Measurements from ENCODE around the gene CLEC20A. TPM values are rescaled to one million over a fixed set of nuclear protein-coding genes. Genes with fewer than 3 reads are reported as not detected.

CLEC20A gene
- total RNA-seq, 1 experiment from 2014 or later, result not detected

- TF ChIP-seq, protein P1, sequence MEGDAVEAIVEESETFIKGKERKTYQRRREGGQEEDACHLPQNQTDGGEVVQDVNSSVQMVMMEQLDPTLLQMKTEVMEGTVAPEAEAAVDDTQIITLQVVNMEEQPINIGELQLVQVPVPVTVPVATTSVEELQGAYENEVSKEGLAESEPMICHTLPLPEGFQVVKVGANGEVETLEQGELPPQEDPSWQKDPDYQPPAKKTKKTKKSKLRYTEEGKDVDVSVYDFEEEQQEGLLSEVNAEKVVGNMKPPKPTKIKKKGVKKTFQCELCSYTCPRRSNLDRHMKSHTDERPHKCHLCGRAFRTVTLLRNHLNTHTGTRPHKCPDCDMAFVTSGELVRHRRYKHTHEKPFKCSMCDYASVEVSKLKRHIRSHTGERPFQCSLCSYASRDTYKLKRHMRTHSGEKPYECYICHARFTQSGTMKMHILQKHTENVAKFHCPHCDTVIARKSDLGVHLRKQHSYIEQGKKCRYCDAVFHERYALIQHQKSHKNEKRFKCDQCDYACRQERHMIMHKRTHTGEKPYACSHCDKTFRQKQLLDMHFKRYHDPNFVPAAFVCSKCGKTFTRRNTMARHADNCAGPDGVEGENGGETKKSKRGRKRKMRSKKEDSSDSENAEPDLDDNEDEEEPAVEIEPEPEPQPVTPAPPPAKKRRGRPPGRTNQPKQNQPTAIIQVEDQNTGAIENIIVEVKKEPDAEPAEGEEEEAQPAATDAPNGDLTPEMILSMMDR (IDR thresholded peaks at IDR 0.05; ENCODE audit: insufficient read depth in 1 of 2, low read depth in 1 of 2, low read length in 1 of 2, severe bottlenecking in 1 of 2, unreplicated experiment in 1 of 2), result no peak
- no peaks in the 10 kb centered on the region for H3K4me1 ChIP-seq
- ChIA-PET CTCF (no interaction called here), POLR2A (no interaction called here)
- peaks cover 2% of the 10 kb centered on the region for H3K36me3 ChIP-seq (ENCODE audit: control insufficient read depth, insufficient read depth, low read length)
- BruUV-seq (replicated peaks), result no TSS peak
- Mint-ChIP-seq H3K27me3 (ENCODE audit: insufficient read depth, unreplicated experiment) (no peaks in the 10 kb centered on the region), H3K4me3 (ENCODE audit: unreplicated experiment) (no peak overlapping the region), H3K4me1 (ENCODE audit: low read depth, unreplicated experiment) (no peaks in the 10 kb centered on the region), H3K27ac (ENCODE audit: unreplicated experiment) (no peak overlapping the region), H3K36me3 (ENCODE audit: insufficient read depth, unreplicated experiment) (peaks cover 25% of the 10 kb centered on the region), H3K9me3 (ENCODE audit: unreplicated experiment) (no peaks in the 10 kb centered on the region)
- no peak overlapping the region for H3K4me3 ChIP-seq (ENCODE audit: low read depth, low read length)
- H3K27me3 ChIP-seq (replicated peaks; ENCODE audit: control insufficient read depth, insufficient read depth, low read length), result no peaks in the 10 kb centered on the region
- DNase-seq, result no peak
- intact Hi-C loops (cut with micrococcal nuclease; ENCODE audit: unreplicated experiment), result no loop called here
- no peaks in the 10 kb centered on the region for H3K9me3 ChIP-seq
Observed at GRCh38 chr1:178461104-178461503, 35.7 kb downstream of the CLEC20A start.

GRCh38 chr1:178458203-178458602, 38.6 kb downstream of the CLEC20A start:
- POLR2A ChIA-PET, result no interaction called here
- no TSS peak for BruUV-seq (replicated peaks)
- H3K27me3 Mint-ChIP-seq (ENCODE audit: insufficient read depth, unreplicated experiment), result no peaks in the 10 kb centered on the region
- Histone ChIP-seq H3K4me1 (peaks cover 7% of the 10 kb centered on the region; the same call in 1 of the 2 replicates), H3K9me3 (no peaks in the 10 kb centered on the region), H3K4me3 (ENCODE audit: low read depth, low read length) (no peak overlapping the region), H3K36me3 (ENCODE audit: control insufficient read depth, insufficient read depth, low read length) (peaks cover 2% of the 10 kb centered on the region), H3K27me3 (replicated peaks; ENCODE audit: control insufficient read depth, insufficient read depth, low read length) (no peaks in the 10 kb centered on the region)
- TF ChIP-seq, protein P1 (IDR thresholded peaks at IDR 0.05; ENCODE audit: insufficient read depth in 1 of 2, low read depth in 1 of 2, low read length in 1 of 2, severe bottlenecking in 1 of 2, unreplicated experiment in 1 of 2), result no peak
- CTCF ChIA-PET, result no interaction called here
- intact Hi-C loops (cut with micrococcal nuclease; ENCODE audit: unreplicated experiment), result no loop called here
- no peak for DNase-seq
- no peaks in the 10 kb centered on the region for H3K9me3 Mint-ChIP-seq (ENCODE audit: unreplicated experiment)
- no peak overlapping the region for H3K4me3 Mint-ChIP-seq (ENCODE audit: unreplicated experiment)
- no peaks in the 10 kb centered on the region for H3K4me1 Mint-ChIP-seq (ENCODE audit: low read depth, unreplicated experiment)
- peaks cover 25% of the 10 kb centered on the region for H3K36me3 Mint-ChIP-seq (ENCODE audit: insufficient read depth, unreplicated experiment)
- H3K27ac Mint-ChIP-seq (ENCODE audit: unreplicated experiment), result no peak overlapping the region

DNA sequence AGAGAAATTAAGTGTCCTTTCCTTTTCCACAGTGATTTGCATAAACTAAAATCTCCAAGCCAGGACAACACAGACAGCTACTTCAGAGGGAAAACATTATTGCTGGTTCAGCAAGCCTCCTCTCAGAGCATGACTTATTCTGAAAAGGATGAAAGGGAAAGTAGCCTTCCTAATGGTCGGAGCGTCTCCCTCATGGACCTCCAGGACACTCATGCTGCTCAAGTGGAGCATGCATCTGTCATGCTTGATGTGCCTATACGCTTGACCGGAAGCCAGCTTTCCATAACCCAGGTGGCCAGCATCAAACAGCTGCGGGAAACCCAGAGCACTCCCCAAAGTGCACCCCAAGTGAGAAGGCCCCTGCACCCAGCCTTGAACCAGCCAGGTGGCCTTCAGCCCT, 39.1 kb downstream of the CLEC20A start:
- Histone ChIP-seq H3K9me3 (no peaks in the 10 kb centered on the region), H3K4me1 (peaks cover 7% of the 10 kb centered on the region), H3K4me3 (ENCODE audit: low read depth, low read length) (no peak overlapping the region), H3K36me3 (ENCODE audit: control insufficient read depth, insufficient read depth, low read length) (peaks cover 2% of the 10 kb centered on the region), H3K27me3 (replicated peaks; ENCODE audit: control insufficient read depth, insufficient read depth, low read length) (no peaks in the 10 kb centered on the region)
- ChIA-PET POLR2A (no interaction called here), CTCF (no interaction called here)
- Mint-ChIP-seq H3K4me3 (ENCODE audit: unreplicated experiment) (no peak overlapping the region), H3K9me3 (ENCODE audit: unreplicated experiment) (no peaks in the 10 kb centered on the region), H3K27me3 (ENCODE audit: insufficient read depth, unreplicated experiment) (no peaks in the 10 kb centered on the region), H3K4me1 (ENCODE audit: low read depth, unreplicated experiment) (no peaks in the 10 kb centered on the region), H3K27ac (ENCODE audit: unreplicated experiment) (no peak overlapping the region), H3K36me3 (ENCODE audit: insufficient read depth, unreplicated experiment) (peaks cover 30% of the 10 kb centered on the region)
- TF ChIP-seq, protein P1 (IDR thresholded peaks at IDR 0.05; ENCODE audit: insufficient read depth in 1 of 2, low read depth in 1 of 2, low read length in 1 of 2, severe bottlenecking in 1 of 2, unreplicated experiment in 1 of 2), result no peak
- no peak for DNase-seq
- intact Hi-C loops (cut with micrococcal nuclease; ENCODE audit: unreplicated experiment), result no loop called here
- BruUV-seq (replicated peaks), result no TSS peak

Data from Caco-2 (cell line).